ENCODE measurements around the gene SLC38A2.

GRCh38 chr12:46412857-46413256 lies 40.3 kb upstream of the SLC38A2 start:
- TF ChIP-seq CTCF (IDR thresholded peaks at IDR 0.05) (no peak), POLR2A (IDR thresholded peaks at IDR 0.05) (no peak)

All from lower leg skin (tissue), 3 donors.